Colonic mucosa (tissue), 4 donors: Measurements from ENCODE around the gene KRTAP10-4. TPM values are rescaled to one million over a fixed set of nuclear protein-coding genes. Genes with fewer than 3 reads are reported as not detected.

Experiments
- DNase-seq: peaks from one replicate; pipeline ENCODE4 v3.0.0-alpha.2; 2020
- H3K27ac ChIP-seq: fragments of 200-600 bp; one replicate; pipeline ENCODE4 v1.8.0; 2021
- H3K27me3 ChIP-seq: fragments of 200-600 bp; one replicate; pipeline ENCODE4 v1.8.0; 2021
- H3K36me3 ChIP-seq: fragments of 200-600 bp; one replicate; pipeline ENCODE4 v1.8.0; 2021
- H3K4me1 ChIP-seq: fragments of 200-600 bp; one replicate; pipeline ENCODE4 v1.8.0; 2021; ENCODE audit warnings: mild to moderate bottlenecking
- H3K4me3 ChIP-seq: fragments of 200-600 bp; one replicate; pipeline ENCODE4 v1.8.0; 2021
- H3K9ac ChIP-seq, 2 donors: one replicate each; pipeline ENCODE4 v1.7.0; 2013; ENCODE audit warnings: control low read depth in 2 of 2, low read depth in 2 of 2, low read length in 2 of 2
- H3K9me3 ChIP-seq: fragments of 200-600 bp; one replicate; pipeline ENCODE4 v1.8.0; 2021
- intact Hi-C: fragments of 100-400 bp; cut with DNase I; formaldehyde crosslinking; loops from one replicate; pipeline ENCODE4 v1.14.1; 2022
- total RNA-seq, 2 donors: library from RNA; stranded (reverse); fragmentation: NEBNext Ultra II Directional in 1 of 2; extraction: Animal tissue kit (Norgen Biotek cat#: 25700) in 1 of 2; gene quantifications; one replicate each; pipeline ENCODE4 v1.2.1, GENCODE V29; 2021
- TF ChIP-seq, protein P1 (sequence below): fragments of 200-600 bp; IDR thresholded peaks from one replicate; pipeline ENCODE4 v1.8.0; 2022; ENCODE audit warnings: antibody characterized with exemption, mild to moderate bottlenecking
- donor health status: healthy.
- donor health status: DM: no; HTN: no; CAD: no.
- donor health status: DM: no; HTN: no; CAD: no.

The KRTAP10-4 gene
- total RNA-seq, 2 donors from 2014 or later: not detected

DNA sequence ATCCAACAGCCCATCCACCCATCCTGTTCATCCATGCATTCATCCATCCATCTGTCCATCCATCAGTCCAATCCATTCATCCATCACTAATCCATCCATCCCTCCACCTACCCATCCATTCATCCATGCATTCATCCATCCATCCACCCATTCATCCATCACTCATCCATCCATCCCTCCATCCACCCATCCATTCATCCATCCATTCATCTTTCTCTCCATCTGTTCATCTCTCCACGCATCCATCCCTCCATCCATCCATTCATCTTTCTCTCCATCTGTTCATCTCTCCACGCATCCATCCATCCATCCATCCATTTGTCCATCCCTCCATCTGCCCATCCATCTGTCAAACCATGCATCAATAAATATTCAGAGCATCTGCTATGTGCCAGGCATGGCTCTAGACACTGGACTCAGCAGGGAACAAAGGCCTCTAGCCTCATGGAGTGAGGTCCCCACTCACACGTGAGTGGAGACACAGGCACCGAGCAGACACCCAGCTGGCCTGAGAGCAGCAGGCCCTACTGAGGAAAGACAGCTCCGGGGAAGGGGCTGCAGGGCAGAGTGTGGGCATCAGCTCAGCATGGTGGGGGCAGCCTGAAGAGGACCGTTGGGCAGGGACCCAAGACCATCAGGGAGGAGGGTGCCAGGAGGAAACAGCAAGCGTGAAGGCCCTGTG lies 43.2 kb upstream of the KRTAP10-4 start:
- intact Hi-C loops: no loop called here
- H3K4me1 ChIP-seq: no peaks in the 10 kb centered on the region
- no peak overlapping the region for H3K4me3 ChIP-seq

DNA sequence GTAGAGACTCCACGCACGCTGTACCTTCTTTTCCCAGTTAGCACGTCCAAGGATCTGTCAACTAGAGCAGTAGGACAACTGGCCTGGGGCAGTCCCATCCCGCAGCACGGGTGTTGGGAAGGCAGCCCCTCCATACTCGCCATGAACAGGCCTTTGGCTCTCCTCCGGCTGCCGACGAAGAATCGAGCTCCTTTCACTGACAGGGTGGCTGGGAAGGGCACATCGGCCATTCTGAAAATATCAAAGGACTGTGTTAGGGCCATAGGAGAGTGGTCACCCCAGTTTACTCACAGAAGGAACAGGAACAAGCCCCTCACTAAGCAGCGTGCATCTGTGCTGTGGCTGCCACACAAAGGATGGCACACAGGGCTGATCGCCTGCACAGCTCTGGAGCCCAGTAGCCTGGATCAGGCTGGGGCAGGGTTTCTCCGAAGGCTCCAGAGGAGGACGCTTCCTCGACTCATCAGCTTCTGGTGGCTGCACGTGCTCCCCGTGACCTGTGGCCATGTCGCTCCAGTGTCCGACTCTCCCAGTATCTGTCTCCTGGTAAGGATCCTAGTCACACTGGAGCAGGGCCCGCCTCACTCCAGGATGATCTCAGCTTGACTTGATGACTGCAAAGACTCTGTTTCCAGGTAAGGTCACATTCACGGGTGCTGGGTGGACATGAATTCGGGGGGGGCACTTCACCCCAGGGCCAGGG lies 42.5 kb upstream of the KRTAP10-4 start:
- Histone ChIP-seq H3K9ac (no peak overlapping the region), H3K9me3 (no peaks in the 10 kb centered on the region), H3K27ac (no peak overlapping the region), H3K36me3 (no peaks in the 10 kb centered on the region), H3K4me1 (no peaks in the 10 kb centered on the region), H3K27me3 (no peaks in the 10 kb centered on the region), H3K4me3 (no peak overlapping the region)
- intact Hi-C loops: no loop called here
- no peak for DNase-seq
- TF ChIP-seq, protein P1, sequence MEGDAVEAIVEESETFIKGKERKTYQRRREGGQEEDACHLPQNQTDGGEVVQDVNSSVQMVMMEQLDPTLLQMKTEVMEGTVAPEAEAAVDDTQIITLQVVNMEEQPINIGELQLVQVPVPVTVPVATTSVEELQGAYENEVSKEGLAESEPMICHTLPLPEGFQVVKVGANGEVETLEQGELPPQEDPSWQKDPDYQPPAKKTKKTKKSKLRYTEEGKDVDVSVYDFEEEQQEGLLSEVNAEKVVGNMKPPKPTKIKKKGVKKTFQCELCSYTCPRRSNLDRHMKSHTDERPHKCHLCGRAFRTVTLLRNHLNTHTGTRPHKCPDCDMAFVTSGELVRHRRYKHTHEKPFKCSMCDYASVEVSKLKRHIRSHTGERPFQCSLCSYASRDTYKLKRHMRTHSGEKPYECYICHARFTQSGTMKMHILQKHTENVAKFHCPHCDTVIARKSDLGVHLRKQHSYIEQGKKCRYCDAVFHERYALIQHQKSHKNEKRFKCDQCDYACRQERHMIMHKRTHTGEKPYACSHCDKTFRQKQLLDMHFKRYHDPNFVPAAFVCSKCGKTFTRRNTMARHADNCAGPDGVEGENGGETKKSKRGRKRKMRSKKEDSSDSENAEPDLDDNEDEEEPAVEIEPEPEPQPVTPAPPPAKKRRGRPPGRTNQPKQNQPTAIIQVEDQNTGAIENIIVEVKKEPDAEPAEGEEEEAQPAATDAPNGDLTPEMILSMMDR: no peak

More for the DNA sequence above, 43.2 kb upstream of the KRTAP10-4 start:
- Histone ChIP-seq H3K9ac (no peak overlapping the region), H3K27ac (no peak overlapping the region), H3K9me3 (no peaks in the 10 kb centered on the region), H3K27me3 (no peaks in the 10 kb centered on the region), H3K36me3 (no peaks in the 10 kb centered on the region)
- DNase-seq: no peak
- TF ChIP-seq, protein P1: no peak

DNA sequence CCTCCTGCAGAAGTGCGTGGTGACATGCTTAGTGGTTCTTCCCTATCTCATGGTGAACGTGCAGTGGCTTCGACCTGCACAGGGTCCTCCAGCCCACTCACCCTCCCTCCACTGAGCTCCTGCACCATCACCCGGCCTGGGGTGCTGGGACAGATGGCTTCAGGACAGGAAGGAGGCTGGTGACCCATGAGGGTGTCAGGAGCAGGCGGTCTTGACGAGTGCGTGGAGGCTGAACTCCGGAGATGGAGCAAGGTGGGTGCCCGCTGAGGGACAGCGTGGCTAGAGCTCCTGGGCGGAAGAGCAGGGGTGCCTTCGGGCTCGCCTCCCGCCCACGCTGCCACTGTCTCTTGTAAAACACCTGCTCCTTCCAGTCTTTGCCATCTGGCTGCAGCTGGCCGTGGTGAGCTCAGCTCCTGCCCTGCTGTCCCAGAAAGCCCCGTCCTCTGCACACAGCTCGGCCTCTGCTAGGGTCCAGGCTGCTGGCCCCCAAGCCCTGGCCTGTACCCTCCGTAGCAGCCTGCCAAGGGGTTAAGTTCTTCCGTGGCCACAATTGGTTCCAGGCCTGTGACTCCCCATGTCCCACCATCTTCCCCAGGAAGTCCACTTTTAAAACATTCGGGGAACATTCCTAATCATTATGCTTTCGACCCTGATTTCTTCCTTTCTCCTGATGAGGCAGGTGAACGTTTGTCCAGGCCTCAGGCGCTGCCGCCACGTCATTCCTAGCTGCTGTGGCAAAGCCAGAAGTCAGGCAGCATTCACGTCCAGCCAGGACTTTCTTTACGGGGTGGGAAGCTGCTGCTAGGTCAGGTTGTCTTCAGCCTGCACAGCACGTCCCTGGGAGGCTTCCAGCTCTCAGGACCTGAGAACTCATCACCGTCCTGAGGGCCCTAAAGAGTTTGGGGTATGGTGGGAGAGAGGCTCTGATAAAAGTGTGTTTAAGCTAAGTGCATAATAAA lies 41.6 kb upstream of the KRTAP10-4 start:
- Histone ChIP-seq H3K9ac (no peak overlapping the region), H3K4me3 (no peak overlapping the region), H3K9me3 (no peaks in the 10 kb centered on the region), H3K27me3 (no peaks in the 10 kb centered on the region), H3K4me1 (no peaks in the 10 kb centered on the region), H3K27ac (no peak overlapping the region), H3K36me3 (no peaks in the 10 kb centered on the region)
- DNase-seq: no peak
- TF ChIP-seq, protein P1: no peak
- intact Hi-C loops: no loop called here

DNA sequence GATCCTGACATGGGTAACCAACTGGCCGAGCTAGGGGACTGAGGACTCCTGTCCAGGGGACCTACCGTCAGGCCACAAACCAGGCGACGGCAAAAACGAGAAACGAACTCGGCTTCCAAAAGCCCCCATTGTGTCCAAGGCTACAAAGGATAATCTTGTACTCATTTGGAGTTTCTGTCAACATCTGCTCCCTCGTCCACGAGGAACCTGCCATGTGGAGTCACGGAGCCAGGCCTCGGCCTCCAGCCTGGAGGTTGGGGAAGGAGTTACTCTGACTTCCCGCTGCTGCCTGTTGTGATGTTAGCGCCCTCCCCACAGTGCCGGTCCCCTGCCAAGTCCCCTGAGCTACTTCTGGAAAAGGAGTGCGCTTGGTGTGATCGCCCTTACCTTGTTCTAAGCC lies 40.8 kb upstream of the KRTAP10-4 start:
- Histone ChIP-seq H3K27me3 (no peaks in the 10 kb centered on the region), H3K36me3 (no peaks in the 10 kb centered on the region), H3K27ac (no peak overlapping the region), H3K9me3 (no peaks in the 10 kb centered on the region), H3K9ac (no peak overlapping the region), H3K4me3 (no peak overlapping the region), H3K4me1 (no peaks in the 10 kb centered on the region)
- no peak for DNase-seq
- TF ChIP-seq, protein P1: no peak
- intact Hi-C loops: no loop called here

DNA sequence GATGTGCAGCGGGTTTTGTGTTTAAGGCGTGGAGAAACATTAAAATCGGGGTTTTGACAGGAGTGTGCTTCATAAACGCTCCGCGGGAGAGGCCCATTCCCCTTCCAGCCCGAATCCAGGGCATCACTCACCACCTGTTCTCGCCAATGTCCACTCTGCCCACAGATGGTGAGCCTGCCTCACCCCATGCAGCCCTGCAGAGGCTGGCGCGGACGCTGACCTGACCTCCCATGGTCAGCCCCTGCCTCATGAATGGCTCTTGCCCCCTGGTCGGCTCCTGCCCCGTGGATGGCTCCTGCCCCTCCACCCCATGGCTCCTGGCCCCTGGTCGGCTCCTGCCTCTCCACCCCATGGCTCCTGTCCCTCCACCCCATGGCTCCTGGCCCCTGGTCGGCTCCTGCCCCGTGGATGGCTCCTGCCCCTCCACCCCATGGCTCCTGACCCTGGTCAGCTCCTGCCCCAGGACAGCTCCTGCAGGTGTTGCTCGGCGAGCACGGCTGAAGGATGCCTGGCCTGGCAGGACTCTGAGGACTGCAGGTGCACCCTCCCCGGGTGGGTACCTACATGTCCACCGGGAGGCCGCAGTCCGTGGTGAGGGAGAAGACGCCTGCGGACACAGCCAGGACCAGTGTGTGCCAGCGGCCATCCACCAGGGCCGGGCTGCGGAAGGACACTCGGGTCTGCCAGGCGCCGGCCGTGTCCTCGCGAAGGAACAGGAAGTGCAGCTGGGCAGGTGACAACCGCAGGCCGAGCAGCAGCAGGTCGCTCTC lies 40.2 kb upstream of the KRTAP10-4 start:
- Histone ChIP-seq H3K4me1 (no peaks in the 10 kb centered on the region), H3K27ac (no peak overlapping the region)
- DNase-seq: no peak

More for the DNA sequence above, 40.2 kb upstream of the KRTAP10-4 start:
- H3K36me3 ChIP-seq: no peaks in the 10 kb centered on the region
- H3K27me3 ChIP-seq: no peaks in the 10 kb centered on the region
- TF ChIP-seq, protein P1: no peak
- no peak overlapping the region for H3K9ac ChIP-seq
- intact Hi-C loops: no loop called here
- no peak overlapping the region for H3K4me3 ChIP-seq
- H3K9me3 ChIP-seq: no peaks in the 10 kb centered on the region
